ENCODE results near the gene ZC3H6.

DNA sequence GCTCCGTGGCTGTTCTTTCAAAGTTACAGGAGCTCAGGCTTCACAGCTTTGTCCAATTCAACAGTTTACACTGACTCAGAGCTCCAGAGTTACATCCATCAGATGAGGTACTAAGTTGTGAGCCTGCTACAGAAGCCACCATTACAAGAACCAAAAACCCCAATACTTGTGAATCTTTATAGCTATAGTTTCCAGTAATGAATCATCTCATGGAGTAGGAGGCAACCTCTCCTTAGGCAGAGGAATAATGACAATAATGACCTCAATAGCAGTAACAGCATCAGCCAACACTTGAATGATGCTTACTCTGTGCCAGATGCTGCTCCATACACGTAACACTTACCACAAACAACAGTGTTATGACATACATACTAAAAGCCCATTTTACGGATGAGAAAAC is 24.1 kb upstream of the ZC3H6 start:
- TF ChIP-seq CTCF (IDR thresholded peaks at IDR 0.05) (no peak), REST (IDR thresholded peaks at IDR 0.05; ENCODE audit: insufficient read depth in 1 of 2, low read depth in 2 of 2, low read length in 1 of 2) (no peak)

Data from Panc1 (cell line).